HCT116 (cell line): ENCODE measurements around the gene PISD.

Experiments
- EZH2 ChIP-seq: fragments of 200-600 bp; sonication (generic); IDR thresholded peaks from 2 replicates; pipeline ENCODE4 v1.6.1; 2017; ENCODE audit warnings: antibody characterized with exemption, mixed run types
- TF ChIP-seq, protein P1 (sequence below): IDR thresholded peaks from 2 replicates; pipeline ENCODE4 v1.6.1; 2012

DNA sequence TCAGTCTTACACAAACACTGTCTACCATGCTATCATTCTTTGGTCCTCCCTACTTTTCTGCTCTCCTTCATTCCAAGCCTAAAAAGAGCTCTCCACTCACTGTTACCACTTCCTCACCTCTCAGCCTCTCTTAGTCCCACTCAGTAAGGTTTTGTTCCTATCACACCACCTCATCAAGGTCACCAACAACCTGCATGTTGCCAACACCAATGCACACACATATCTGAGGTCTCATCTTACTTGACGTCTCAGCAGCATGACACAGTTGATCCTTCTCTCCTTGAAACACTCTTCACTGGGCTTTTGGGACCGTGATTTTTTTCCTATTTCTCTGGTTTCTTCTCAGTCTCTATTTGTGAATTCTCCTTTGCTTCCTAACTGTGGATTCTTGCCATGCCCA is 8.1 kb downstream of the PISD start:
- TF ChIP-seq, protein P1, sequence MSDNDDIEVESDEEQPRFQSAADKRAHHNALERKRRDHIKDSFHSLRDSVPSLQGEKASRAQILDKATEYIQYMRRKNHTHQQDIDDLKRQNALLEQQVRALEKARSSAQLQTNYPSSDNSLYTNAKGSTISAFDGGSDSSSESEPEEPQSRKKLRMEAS = no peak
- TF ChIP-seq EZH2 = no peak
